NCI-H1436 (cell line): ENCODE measurements around the gene ADGRV1.
"Not testable (repeated sequence)": the region's sequence is repeated elsewhere in the genome, so short reads cannot be mapped to it uniquely, and the experiment has no call there.

Experiments used
- DNase-seq: peaks from one replicate; lab custom pipeline; 2025; lab: John Stamatoyannopoulos, UW

ADGRV1 gene

DNA sequence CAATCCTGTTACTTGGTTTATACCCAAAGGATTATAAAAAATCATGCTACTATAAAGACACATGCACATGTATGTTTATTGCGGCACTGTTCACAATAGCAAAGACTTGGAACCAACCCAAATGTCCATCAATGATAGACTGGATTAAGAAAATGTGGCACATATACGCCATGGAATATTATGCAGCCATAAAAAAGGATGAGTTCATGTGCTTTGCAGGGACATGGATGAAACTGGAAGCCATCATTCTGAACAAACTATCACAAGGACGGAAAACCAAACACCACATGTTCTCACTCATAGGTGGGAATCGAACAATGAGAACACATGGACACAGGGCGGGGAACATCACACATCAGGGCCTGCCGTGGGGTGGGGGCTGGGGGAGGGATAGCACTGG, 34.5 kb downstream of the ADGRV1 start:
- DNase-seq = not testable (repeated sequence)

DNA sequence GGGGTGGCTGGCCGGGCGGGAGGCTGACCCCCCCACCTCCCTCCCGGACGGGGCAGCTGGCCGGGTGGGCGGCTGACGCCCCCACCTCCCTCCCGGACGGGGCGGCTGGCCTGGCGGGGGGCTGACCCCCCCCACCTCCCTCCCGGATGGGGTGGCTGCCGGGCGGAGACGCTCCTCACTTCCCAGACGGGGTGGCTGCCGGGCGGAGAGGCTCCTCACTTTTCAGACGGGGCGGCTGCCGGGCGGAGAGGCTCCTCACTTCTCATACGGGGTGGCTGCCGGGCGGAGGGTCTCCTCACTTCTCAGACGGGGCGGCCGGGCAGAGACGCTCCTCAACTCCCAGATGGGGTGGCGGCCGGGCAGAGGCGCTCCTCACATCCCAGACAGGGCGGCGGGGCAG, 37.2 kb downstream of the ADGRV1 start:
- DNase-seq = not testable (repeated sequence)

DNA sequence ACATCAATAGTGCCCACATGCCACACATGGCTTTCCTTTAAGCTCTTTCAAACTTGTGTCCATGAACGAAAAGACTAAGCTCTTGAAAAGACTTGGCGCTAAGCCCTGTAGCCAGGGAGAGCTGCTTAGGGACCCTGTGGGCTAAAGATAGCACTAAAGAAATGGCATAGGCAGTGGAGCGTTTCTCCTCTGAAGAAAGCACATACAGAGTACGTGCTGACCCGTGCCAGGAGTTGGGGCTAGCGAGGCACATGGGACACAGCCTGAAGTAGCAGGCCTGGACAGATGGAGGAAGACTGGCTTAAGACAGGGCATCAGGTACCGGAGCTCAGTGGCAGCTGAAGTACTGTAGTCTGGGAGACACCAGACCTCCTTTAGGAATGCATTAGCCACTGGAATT, 39.7 kb downstream of the ADGRV1 start:
- no peak for DNase-seq

DNA sequence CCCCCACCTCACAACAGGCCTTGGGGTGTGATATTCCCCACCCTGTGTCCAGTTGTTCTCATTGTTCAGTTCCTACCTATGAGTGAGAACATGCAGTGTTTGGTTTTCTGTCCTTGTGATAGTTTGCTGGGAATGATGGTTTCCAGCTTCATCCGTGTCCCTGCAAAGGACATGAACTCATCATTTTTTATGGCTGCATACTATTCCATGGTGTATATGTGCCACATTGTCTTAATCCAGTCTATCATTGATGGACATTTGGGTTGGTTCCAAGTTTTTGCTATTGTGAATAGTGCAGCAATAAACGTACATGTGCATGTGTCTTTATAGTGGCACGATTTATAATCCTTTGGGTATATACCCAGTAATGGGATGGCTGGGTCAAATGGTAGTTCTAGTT, 41.7 kb downstream of the ADGRV1 start:
- DNase-seq = not testable (repeated sequence)

DNA sequence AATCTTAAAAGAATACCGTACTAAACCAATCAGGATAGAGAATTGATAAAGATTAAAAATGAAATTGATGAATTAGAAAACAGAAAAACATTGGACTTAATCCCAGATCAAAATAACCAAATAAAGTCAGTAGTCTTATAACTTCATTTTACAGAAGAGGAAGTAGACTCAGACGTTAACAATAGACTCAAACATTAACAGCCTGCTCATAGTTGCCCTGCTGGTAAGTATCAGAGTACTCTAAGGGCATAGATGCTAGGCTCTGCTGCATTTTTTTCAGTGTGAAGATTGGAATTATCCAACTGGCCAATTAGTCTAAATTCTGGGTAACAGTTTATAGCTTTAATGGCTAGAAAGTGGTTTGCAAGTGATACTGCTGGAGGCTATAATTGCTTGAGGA, 42.9 kb downstream of the ADGRV1 start:
- peak; percentile 6 for DNase-seq

DNA sequence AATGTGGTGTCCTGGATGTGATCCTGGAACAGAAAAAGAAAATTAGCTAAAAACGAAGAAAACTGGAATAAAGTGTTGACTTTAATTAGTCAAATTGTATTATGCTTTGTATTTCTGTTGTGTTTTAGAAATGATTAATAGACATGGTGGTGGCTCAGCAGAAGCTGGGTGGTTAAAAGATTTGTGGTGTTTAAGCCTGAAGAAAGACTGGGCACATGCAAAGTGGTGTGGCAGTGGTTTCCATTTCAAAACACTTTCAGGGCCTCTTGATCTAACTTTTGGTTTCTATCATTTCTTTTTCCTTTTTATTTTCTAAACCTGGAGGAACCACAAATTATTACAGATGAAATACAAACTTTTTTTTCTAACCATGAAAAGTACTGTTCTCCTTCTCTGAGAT, 44.1 kb downstream of the ADGRV1 start:
- no peak for DNase-seq

DNA sequence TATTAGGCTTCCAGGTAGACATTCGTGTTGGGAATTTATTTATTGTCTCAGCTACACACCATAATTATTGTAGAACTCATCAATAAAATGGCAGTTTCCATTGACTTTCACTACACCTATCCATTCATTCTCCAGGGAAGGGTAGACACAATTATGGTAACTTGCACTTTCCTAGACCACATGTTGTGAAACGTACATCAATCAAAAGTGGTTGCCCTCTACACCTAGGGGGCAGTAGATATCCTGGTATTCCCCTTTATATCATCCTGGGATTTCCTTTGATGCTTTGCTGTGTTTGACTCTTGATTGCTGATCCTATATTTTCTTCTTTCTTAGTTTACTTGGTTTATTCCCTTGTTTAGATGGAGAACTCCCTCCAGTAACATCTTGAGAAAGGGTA, 47.9 kb downstream of the ADGRV1 start:
- no peak for DNase-seq

DNA sequence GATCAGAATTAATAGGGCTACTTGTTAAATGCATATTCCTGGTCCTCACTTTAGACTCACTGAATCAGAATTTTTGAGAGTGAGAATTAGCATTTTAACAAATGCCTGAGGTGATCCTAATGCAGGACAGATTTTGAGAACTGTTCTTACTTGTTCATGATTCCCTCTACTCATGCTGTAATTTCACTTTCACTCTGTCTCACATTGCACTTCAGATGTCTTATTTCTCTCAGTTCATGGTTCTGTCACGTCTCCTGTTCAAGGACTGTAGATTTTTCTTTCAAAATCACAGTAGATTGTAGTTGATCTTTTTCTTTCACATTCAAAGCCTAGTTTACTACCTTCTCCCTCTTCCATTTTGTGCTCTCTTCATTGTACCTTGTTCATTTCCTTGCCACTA, 54.3 kb downstream of the ADGRV1 start:
- no peak for DNase-seq

DNA sequence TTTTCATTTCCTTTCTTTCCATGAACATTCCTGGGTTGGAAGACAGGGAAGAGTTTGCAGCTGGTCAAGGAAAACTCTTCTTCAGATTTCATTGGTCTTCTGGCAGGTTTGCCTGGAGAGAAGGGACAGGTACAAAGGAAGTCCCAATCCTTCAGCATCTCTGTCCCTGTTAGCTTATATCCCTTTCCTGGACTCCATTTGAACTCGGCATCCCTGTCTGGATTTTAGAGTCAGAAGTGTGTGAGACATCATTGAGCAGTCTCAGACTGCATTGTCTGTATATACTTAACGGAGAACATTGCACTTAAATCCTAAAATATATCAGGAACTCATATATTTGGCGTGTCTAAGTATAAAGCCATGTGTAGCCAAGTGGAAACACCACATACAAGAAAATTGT, 54.9 kb downstream of the ADGRV1 start:
- DNase-seq = no peak

DNA sequence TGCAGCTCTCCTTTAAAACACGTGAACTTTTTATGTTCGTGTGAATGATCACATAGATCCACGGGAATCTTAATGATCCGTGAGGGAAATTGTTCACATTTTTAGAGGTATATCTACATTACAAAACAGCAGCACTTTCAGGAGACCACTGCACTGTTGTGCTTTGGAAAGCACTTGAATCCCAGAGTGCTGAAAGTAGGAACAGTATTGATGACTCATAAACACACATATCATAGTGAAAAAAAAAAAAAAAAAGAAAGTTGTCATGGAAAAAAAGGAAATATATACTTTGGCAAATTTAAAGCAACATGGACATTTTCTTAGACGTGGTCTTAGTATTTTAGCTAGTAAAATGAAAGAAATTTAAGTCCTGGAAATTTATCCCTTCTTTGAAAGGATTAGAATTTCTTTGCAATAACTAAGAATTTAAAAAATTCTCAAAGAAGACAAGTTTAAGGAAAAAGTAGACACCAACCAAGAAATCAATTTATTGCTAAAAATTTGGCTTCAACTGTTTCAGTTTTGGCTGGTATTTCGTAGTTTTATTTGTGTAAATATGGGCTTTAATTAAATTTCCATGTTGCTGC, 55.4 kb downstream of the ADGRV1 start:
- no peak for DNase-seq

DNA sequence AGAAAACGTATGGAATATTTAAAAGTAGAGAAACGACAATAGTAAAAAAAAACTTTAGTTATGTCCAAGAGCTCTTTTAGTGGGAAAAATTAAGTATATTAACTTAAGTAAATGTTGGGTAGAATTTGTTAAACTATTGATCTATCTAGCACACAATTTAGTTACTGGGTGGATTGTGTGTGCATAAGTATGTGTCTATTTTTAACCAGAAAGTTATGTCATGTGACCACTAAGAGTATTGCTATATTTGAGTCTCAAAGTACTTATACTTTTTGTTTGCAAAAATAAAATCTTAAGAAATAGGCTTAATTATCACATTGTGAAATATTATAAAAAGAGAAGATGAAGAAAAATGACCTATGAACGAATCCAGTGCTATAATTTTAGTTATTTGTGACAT, 56.8 kb downstream of the ADGRV1 start:
- DNase-seq = no peak

DNA sequence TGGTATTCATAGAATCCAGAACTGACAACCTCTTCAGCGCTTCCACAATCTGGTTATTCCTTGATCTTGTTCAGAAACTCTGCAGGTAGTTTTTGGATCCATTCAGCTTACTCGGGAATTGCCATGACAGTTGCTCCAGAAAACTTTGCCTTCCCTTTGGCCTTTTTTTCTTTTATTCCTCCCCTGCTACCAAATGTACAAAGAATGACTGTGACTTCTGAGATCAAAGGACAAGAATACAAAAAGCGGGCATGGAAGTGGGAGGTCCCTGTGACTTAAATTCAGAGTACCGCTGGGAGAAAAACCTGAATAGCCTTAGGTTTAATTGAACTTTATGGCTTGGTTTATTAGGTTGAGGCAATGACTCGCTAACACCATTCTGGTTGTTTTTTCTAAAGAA, 59.5 kb downstream of the ADGRV1 start:
- no peak for DNase-seq

DNA sequence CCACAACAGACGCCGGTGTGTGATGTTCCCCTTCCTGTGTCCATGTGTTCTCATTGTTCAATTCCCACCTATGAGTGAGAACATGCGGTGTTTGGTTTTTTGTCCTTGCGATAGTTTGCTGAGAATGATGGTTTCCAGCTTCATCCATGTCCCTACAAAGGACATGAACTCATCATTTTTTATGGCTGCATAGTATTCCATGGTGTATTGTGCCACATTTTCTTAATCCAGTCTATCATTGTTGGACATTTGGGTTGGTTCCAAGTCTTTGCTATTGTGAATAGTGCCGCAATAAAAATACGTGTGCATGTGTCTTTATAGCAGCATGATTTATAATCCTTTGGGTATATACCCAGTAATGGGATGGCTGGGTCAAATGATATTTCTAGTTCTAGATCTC, 61.2 kb downstream of the ADGRV1 start:
- DNase-seq = not testable (repeated sequence)

DNA sequence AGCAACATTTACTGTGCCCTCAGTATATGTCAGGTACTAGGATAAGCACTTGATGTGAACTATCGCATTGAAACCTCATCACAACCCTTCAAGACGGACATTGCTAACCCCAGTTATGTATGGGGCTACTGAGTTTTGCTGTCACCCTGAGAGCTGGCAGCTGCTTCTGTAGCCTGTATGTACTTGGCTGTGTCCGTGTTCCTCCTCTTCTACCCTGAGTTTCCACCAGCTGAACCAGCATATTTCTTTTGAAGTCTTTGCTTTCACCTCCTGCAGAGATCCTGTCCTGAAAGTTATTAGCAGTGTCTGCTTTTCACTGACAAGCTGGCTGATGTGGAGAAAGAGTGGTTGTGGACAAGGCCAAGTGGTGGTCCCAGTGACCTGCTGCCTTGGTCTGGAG, 63.3 kb downstream of the ADGRV1 start:
- no peak for DNase-seq

DNA sequence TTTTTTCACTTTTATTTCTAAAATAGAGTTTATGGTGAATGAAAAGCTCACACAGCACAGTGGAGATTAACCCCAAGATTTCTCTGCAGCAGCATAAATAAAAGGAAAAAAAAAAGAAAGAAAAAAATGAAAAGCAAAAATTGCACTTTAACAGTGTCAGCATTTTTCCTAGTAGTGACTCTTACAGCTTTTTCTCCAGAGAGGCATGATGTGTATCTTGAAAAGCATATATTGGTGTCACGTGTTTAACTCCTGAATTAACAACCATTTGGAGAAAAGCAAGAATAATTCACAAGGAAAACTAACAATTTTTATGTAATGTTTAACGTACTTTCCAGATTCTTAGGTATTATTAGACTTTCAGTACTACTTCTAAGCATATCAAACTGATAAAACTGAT, 67.9 kb downstream of the ADGRV1 start:
- no peak for DNase-seq

DNA sequence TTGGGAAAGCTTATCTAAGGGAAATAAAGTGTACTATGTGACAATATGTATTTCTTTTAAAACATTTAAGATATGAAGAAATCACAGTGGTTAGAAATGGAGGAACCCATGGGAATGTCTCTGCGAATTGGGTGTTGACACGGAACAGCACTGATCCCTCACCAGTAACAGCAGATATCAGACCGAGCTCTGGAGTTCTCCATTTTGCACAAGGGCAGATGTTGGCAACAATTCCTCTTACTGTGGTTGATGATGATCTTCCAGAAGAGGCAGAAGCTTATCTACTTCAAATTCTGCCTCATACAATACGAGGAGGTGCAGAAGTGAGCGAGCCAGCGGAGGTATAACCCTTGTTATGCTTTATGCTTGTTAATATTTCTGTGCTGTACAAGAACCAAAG, 69.9 kb downstream of the ADGRV1 start:
- no peak for DNase-seq

DNA sequence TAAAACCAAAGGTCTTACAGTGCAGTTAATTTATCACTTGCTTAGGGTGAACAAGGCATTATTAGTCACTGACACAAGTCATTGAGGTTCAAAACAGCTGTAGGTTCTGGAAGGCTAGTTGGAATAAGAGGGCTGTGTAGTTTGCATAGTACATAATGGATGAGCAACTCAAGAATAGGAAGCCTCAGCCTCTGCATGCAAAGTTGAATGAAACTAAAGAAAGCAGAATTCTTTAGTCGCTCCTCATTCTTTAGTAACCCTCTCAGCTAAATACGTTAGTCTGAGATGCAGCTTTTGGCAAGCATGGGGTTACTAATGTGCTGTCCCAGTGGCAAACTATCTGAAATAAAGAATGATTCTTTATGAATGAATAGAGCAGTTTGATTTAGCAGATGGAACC, 74.2 kb downstream of the ADGRV1 start:
- no peak for DNase-seq

DNA sequence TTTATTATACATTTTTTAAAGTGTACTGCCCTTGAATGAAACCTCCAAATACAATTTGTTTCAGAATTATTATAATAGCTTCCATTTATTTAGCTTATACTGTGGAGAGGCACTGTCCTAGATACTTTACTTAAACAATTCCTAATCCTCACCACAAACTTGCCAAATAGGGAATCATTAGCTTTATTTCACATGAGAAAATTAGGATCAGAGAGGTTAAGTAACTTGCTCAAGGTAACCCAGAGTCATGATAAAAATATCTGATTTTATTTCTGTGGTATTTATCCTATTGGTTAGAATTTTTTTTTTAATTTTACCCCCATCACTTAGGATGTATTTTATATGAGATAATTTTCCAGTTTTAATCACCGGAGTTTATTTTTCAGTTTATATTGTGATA, 78.4 kb downstream of the ADGRV1 start:
- DNase-seq = no peak

DNA sequence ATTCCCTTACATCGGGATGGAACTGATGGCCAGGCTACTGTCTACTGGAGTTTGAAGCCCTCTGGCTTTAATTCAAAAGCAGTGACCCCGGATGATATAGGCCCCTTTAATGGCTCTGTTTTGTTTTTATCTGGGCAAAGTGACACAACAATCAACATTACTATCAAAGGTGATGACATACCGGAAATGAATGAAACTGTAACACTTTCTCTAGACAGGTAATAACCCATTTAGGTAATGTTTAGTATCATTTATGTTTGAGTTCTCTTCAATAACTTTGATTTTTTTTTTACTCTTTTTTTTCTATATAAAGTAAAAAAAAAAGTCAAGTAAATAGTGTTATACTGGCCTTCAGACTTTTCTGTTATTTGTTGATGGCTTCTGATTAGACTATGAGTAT, 79.1 kb downstream of the ADGRV1 start:
- DNase-seq = no peak

DNA sequence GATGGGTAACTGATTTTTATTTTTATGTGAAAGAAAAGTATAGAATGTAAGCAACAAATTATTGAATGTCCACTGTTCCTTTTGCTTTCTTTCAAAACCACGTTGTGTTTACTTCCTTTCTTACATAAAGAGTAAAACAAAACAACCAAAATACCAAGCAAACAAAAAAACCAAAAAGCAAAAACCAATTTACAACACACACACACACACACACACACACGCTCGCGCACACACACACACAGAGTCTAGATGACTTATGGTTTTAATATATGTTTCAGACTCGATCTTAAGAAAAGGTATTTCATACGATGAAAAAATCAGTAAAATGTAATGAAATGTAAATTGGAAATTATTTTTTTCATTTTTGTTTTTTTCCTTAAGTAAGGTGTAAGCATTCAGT, 80.3 kb downstream of the ADGRV1 start:
- no peak for DNase-seq

DNA sequence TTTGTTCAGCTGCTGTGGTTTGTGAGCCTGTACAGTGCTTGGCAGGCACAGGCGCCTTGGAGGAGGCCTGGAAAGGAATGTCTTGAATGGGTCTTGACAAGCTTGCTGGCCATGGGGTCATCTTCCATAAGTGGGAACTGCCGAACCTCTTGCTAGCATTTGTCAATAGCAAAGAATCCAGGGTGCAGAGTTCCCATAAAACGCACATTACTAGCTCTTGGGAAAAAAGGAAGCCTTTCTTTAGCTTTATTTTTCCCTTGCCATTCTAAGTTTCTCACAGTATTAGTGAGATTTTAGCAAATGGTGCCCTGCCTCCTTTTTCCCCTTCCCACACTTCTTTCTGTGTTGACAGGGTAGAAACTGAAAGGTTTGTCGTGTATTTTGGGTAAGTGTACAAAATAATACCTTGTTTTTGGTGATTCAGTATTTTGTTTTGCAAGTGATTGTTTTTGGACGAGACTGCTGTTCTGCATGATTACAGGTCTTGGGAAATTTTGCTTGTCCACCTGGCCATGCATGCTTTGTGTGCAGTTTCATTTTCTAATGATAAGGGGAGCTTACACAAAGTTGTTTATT, 82.0 kb downstream of the ADGRV1 start:
- DNase-seq = no peak

DNA sequence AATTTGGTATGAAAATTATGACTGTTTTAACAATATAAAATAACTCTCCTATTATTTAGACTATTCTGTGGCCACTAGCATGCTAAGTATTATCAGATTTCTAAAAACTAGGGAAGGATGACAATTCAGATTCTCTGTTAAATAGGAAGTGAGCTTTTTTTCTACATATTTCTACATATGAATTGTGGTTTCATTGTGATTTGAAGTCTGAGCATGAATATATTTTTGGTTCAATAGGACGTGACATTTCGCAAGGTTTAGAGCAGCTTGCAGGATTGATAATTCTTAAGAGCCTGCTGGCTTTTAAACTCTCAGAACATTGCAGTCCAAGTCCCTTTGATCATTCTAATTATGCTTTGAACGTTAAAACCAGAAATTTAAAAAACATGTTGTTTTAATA, 82.9 kb downstream of the ADGRV1 start:
- no peak for DNase-seq

DNA sequence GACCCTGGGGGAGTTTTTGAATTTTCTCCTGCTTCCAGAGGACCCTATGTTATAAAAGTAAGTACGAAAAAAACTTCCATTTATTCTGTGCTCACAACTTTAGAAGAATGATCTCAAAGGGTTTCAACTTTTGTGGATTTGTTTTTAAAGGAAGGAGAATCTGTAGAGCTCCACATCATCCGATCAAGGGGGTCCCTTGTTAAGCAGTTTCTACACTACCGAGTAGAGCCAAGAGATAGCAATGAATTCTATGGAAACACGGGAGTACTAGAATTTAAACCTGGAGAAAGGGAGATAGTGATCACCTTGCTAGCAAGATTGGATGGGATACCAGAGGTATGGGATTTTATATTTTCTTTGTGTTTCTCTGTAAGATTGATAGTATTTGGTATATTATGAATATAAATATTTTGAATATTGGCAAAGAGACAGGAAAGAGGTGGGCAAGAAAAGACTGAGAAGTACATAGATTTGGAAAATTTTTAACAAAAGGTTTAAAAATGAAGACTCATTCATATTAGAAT, 84.2 kb downstream of the ADGRV1 start:
- DNase-seq = no peak

DNA sequence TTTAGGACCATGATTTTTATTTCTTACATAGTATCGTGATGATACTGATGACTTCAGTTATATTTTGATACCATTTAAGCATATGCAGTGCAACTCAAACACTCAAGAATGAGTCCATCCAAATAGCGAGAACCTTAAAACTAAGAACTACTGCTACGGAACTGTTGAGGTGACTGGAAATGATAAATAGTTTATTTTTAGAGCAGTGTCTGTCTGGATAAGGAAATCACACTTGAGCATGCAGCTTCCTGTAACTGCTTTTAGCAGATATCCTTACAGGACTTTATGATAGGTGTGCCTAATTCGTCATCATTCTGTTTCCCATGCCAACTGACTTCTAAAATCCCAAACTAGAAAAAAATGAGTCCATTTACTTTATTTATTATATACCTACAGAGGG, 85.5 kb downstream of the ADGRV1 start:
- no peak for DNase-seq
